Measurements from ENCODE around the gene PRDX2. TPM values are rescaled to one million over a fixed set of nuclear protein-coding genes. Genes with fewer than 3 reads are reported as not detected.

PRDX2 gene
- total and polyA plus RNA-seq, 10 of the 15 experiments (the other 5 are each of a cell fraction or from before 2014, with no cell fraction given) = 93.0 to 812 (median 344) TPM

DNA sequence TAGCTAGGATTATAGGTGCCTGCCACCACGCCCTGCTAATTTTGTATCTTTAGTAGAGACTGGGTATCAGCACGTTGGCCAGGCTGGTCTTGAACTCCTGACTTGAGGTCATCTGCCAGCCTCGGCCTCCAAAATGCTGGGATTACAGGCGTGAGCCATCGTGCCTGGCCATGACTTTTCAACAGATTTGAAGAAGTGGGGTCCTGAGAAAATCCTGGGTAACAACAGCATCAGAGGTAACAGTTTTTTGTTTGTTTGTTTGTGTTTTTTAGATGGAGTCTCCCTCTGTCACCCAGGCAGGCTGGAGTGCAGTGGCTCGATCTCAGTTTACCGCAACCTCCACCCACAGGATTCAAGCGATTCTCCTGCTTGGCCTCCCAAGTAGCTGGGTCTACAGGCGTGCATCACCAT lies 6.6 kb downstream of the PRDX2 start (continued):
- TF ChIP-seq, protein P1, sequence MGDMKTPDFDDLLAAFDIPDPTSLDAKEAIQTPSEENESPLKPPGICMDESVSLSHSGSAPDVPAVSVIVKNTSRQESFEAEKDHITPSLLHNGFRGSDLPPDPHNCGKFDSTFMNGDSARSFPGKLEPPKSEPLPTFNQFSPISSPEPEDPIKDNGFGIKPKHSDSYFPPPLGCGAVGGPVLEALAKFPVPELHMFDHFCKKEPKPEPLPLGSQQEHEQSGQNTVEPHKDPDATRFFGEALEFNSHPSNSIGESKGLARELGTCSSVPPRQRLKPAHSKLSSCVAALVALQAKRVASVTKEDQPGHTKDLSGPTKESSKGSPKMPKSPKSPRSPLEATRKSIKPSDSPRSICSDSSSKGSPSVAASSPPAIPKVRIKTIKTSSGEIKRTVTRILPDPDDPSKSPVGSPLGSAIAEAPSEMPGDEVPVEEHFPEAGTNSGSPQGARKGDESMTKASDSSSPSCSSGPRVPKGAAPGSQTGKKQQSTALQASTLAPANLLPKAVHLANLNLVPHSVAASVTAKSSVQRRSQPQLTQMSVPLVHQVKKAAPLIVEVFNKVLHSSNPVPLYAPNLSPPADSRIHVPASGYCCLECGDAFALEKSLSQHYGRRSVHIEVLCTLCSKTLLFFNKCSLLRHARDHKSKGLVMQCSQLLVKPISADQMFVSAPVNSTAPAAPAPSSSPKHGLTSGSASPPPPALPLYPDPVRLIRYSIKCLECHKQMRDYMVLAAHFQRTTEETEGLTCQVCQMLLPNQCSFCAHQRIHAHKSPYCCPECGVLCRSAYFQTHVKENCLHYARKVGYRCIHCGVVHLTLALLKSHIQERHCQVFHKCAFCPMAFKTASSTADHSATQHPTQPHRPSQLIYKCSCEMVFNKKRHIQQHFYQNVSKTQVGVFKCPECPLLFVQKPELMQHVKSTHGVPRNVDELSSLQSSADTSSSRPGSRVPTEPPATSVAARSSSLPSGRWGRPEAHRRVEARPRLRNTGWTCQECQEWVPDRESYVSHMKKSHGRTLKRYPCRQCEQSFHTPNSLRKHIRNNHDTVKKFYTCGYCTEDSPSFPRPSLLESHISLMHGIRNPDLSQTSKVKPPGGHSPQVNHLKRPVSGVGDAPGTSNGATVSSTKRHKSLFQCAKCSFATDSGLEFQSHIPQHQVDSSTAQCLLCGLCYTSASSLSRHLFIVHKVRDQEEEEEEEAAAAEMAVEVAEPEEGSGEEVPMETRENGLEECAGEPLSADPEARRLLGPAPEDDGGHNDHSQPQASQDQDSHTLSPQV (IDR thresholded peaks at IDR 0.05) = no peak
- TF ChIP-seq, protein P2, sequence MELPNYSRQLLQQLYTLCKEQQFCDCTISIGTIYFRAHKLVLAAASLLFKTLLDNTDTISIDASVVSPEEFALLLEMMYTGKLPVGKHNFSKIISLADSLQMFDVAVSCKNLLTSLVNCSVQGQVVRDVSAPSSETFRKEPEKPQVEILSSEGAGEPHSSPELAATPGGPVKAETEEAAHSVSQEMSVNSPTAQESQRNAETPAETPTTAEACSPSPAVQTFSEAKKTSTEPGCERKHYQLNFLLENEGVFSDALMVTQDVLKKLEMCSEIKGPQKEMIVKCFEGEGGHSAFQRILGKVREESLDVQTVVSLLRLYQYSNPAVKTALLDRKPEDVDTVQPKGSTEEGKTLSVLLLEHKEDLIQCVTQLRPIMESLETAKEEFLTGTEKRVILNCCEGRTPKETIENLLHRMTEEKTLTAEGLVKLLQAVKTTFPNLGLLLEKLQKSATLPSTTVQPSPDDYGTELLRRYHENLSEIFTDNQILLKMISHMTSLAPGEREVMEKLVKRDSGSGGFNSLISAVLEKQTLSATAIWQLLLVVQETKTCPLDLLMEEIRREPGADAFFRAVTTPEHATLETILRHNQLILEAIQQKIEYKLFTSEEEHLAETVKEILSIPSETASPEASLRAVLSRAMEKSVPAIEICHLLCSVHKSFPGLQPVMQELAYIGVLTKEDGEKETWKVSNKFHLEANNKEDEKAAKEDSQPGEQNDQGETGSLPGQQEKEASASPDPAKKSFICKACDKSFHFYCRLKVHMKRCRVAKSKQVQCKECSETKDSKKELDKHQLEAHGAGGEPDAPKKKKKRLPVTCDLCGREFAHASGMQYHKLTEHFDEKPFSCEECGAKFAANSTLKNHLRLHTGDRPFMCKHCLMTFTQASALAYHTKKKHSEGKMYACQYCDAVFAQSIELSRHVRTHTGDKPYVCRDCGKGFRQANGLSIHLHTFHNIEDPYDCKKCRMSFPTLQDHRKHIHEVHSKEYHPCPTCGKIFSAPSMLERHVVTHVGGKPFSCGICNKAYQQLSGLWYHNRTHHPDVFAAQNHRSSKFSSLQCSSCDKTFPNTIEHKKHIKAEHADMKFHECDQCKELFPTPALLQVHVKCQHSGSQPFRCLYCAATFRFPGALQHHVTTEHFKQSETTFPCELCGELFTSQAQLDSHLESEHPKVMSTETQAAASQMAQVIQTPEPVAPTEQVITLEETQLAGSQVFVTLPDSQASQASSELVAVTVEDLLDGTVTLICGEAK (IDR thresholded peaks at IDR 0.05; ENCODE audit: borderline replicate concordance) = no peak
- TF ChIP-seq POLR2AphosphoS2 (IDR thresholded peaks at IDR 0.05; ENCODE audit: low read depth, low read length) (no peak), CBX3 (IDR thresholded peaks at IDR 0.05; ENCODE audit: borderline replicate concordance, low read depth) (no peak), IKZF2 (IDR thresholded peaks at IDR 0.05) (no peak)

Data from GM12878 (cell line).